Parietal lobe (tissue), 2 donors: Measurements from ENCODE around the gene SMO. TPM values are rescaled to one million over a fixed set of nuclear protein-coding genes. Genes with fewer than 3 reads are reported as not detected.
A peak's percentile ranks its signal among the peaks of the same experiment; 100 is the strongest.

Experiments
- small RNA-seq: library from RNA; depleted of rRNA; stranded (forward); fragments of <200 nt; gene quantifications from one replicate; pipeline ENCODE3, GENCODE V24; 2014; ENCODE audit warnings: low replicate concordance
- total RNA-seq: library from RNA; depleted of rRNA; stranded (reverse); fragments of >200 nt; gene quantifications from one replicate; pipeline ENCODE4 v1.2.3, GENCODE V29; 2014

Gene SMO
- 15.0 TPM for total RNA-seq

DNA sequence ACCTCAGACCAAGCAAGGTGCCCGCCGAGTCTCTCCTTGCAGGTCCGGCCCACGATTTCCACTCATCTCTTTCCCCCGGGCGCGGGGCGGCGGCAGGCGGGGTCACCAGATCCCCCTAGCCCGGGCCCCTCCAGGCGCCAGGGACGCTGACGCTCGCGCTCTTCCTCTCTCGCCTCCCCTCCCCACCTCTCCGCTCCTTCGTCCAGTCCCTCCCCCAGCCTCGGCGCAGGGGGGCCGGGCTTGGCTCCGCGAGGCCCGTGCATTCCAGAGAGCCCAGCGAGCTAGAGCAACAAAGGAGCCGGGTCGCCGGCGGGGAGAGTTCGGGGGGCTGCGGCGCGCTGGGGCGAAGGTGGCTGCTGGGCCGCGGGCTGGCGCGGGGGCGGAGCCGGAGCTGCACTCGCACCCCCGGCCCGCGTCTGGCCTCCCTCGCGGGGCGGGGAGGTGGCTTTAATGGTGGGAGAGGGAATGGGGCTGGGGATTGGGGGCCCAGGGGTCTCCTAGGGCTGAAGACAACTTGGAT, at the start of gene SMO:
Gene SMO (plus strand): TSS at position 262 of the 520 bp plus-strand sequence. CDS start 519 bp downstream, outside the sequence.

DNA sequence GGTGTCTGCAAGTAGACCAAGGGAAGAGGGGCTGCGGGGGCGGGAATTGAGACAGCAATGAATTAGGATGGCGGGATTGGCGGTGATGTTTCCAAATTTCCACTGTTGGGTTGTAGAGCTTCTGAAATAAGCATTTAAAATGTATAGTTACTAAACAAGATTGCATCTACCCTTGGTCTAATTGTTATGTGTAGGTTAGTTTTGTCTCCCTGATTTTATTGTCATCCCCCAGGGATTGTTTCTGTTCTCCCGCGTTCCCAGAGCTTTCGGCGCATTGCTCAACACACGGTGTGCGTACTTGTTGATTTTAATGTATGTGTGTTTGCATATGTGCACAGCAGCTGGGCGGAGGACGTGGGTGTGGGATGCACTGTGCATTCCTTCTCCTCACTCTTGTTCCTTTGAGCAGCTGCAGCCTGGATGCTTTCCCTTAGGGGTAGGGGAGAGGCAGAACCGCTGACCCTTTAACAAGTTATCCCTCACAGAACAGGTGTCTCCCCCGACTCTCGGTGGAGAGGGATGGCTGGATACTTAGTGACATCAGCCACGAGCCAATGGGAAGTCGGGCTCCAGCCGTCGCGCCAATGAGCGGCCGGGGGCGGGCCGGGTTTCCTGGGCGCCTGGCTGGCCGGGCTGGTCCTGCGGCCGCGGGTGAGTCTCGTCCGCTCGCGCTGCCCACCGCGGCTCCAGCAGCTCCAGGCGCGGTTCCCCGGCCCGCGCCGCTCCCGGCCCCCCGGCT, 44.2 kb upstream of the SMO start, which contains the start of gene TSPAN33:
Gene TSPAN33 (plus strand): TSS at position 613 of the 739 bp plus-strand sequence. CDS start 274 bp downstream, outside the sequence.

DNA sequence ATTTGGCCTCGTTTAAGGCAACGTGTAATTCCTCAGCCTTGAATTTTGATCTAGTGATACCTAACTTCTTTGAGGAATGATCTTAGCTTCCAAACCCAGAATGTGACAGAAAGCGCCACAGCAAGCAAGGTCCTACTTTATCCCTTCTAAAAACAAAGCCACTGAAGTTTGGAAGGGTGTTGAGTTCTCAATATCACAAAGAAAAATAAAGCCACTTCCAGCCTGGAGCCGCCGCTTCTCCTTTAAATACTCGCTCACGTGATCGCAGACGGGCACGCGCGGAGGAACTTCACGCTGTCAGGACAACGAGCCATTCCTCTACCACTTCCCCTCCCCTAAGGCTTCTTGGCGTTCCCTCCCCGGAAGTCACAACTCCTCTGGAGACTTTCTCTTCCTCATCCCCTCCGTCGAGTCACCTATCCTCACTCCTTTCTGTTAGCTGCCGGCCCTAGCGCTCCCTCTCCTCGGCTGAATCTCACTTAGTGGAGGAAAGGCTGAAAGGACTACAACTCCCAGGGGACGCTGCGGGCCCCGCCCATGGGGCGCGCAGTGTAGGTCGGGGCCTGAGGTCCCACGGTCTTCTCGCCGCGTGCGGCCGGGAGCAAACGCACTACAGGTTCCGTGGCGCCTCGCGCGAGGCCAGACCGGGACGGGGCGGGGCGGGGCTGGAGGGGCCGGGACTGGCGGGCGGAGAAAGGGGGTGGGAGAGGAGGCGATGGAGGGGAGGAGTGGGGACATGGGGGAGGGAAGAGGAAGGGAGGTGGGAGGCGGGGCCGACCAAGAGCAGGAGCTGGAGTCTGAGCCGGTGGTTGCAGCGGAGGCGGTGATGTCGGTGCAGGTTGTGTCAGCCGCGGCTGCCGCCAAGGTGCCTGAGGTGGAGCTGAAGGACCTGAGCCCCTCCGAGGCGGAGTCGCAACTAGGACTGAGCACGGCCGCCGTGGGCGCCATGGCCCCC, 36.1 kb downstream of the SMO start, which contains the start of gene AHCYL2:
Gene AHCYL2 (plus strand): TSS at position 780 of the 955 bp plus-strand sequence.

Small RNA genes within 50 kb of the gene (small RNA-seq; reads per million reads assigned to genes)
- gene RNY1P11: 0.40 reads per million, percentile 30 among the genes with 10 or more reads in this experiment

Other genes with a start within 250 kb of the SMO start
- 88.9 TPM for gene TNPO3, start 133.5 kb upstream of the SMO start, total RNA-seq
- 5.6 TPM for gene TSPAN33, start 43.9 kb upstream of the SMO start, total RNA-seq
- gene AHCYL2, start 36.4 kb downstream of the SMO start, total RNA-seq: 34.1 TPM
- 8.5 TPM for gene STRIP2, start 245.8 kb downstream of the SMO start, total RNA-seq